Panc1 (cell line): ENCODE measurements around the gene CNOT6L. TPM values are rescaled to one million over a fixed set of nuclear protein-coding genes. Genes with fewer than 3 reads are reported as not detected.
"Not testable (repeated sequence)": the region's sequence is repeated elsewhere in the genome, so short reads cannot be mapped to it uniquely, and the experiment has no call there.

Experiments used
- ATAC-seq: fragments of 200-7000 bp; cut with Tn5 transposase; 2 replicates; pipeline ENCODE4 v1.9.1; 2020; ENCODE audit warnings: mild to moderate bottlenecking, moderate library complexity
- BruUV-seq: library from RNA; stranded (reverse); fragments of 400-500 nt; replicated peaks from 2 replicates; lab custom pipeline; 2021; lab: Mats Ljungman, UMichigan
- CTCF ChIA-PET: fragments of 300-600 bp; sonication (Branson Sonifier 250); formaldehyde crosslinking; loops from one replicate; lab custom pipeline; 2022; ENCODE audit warnings: antibody characterized with exemption; lab: Charles Lee
- POLR2A ChIA-PET: fragments of 300-600 bp; sonication (Branson Sonifier 250); formaldehyde crosslinking; loops from one replicate; lab custom pipeline; 2022; ENCODE audit warnings: antibody characterized with exemption; lab: Charles Lee
- DNase-seq: peaks from one replicate; pipeline ENCODE4 v3.0.0-alpha.2; 2010; ENCODE audit warnings: low read depth, low spot score
- H3K27ac ChIP-seq: 2 replicates; pipeline ENCODE4 v1.5.1; 2011; ENCODE audit warnings: mild to moderate bottlenecking, low read length, inconsistent platforms
- H3K27me3 ChIP-seq: fragments of 200-500 bp; sonication (Bioruptor generic); 2 replicates; pipeline ENCODE4 v1.6.0; 2014; ENCODE audit warnings: low read length, inconsistent platforms; ENCODE audit not compliant: control insufficient read depth, insufficient read depth
- H3K36me3 ChIP-seq: fragments of 200-500 bp; sonication (Bioruptor generic); 2 replicates; pipeline ENCODE4 v1.5.1; 2014; ENCODE audit warnings: inconsistent platforms, mild to moderate bottlenecking, low read length, moderate library complexity; ENCODE audit not compliant: control insufficient read depth, insufficient read depth
- H3K4me1 ChIP-seq: 2 replicates; pipeline ENCODE4 v1.5.1; 2011; ENCODE audit warnings: inconsistent platforms, mild to moderate bottlenecking, low read length, moderate library complexity; ENCODE audit not compliant: control insufficient read depth, insufficient read depth
- H3K4me3 ChIP-seq, 2 experiments: 2 replicates each; pipeline ENCODE4 v1.5.1; 2011 to 2012; ENCODE audit warnings: low read depth in 2 of 2, low read length in 2 of 2, mild to moderate bottlenecking in 2 of 2, inconsistent platforms in 1 of 2, moderate library complexity in 1 of 2
- H3K9me3 ChIP-seq: fragments of 200-500 bp; sonication (Bioruptor generic); 2 replicates; pipeline ENCODE4 v1.5.1; 2014; ENCODE audit warnings: low read depth, mild to moderate bottlenecking, inconsistent platforms, low read length, moderate library complexity; ENCODE audit not compliant: control insufficient read depth, insufficient read depth
- CTCF ChIP-seq: fragments of 450-650 bp; IDR thresholded peaks from 2 replicates; pipeline ENCODE4 v1.5.1; 2017; ENCODE audit warnings: mild to moderate bottlenecking
- POLR2AphosphoS5 ChIP-seq: IDR thresholded peaks from 2 replicates; pipeline ENCODE4 v1.6.1; 2012; ENCODE audit warnings: mild to moderate bottlenecking, low read depth, low read length, moderate library complexity
- REST ChIP-seq, 2 experiments: IDR thresholded peaks; 2 replicates each; pipeline ENCODE4 v1.6.1; 2011 to 2012; ENCODE audit warnings: low read depth in 2 of 2, control low read depth in 1 of 2, low read length in 1 of 2, mild to moderate bottlenecking in 1 of 2, moderate library complexity in 1 of 2; ENCODE audit not compliant: insufficient read depth in 1 of 2
- SIN3A ChIP-seq: IDR thresholded peaks from 2 replicates; pipeline ENCODE4 v1.6.1; 2012; ENCODE audit warnings: low read depth, mild to moderate bottlenecking, low read length, moderate library complexity, borderline replicate concordance; ENCODE audit not compliant: insufficient read depth
- TCF7L2 ChIP-seq: IDR thresholded peaks from 2 replicates; pipeline ENCODE4 v1.6.1; 2011; ENCODE audit warnings: mild to moderate bottlenecking, low read depth, low read length, inconsistent platforms
- in situ Hi-C: cut with HindIII; loops from 2 replicates; pipeline ENCODE4 v1.10.0; 2016; ENCODE audit warnings: low sequenced_read_pairs, low pct_unique_long_range_greater_than_20kb
- intact Hi-C: fragments of 100-400 bp; cut with micrococcal nuclease; formaldehyde crosslinking; loops from one replicate; pipeline ENCODE4 v1.10.0; 2022; ENCODE audit not compliant: unreplicated experiment
- total RNA-seq: library from RNA; stranded (reverse); gene quantifications from one replicate; pipeline ENCODE4 v1.2.1, GENCODE V29; 2021; ENCODE audit not compliant: unreplicated experiment

Gene CNOT6L
- total RNA-seq, 1 experiment from 2014 or later, result 18.3 TPM

GRCh38 chr4:77721073-77721472 is 98.1 kb downstream of the CNOT6L start:
- ChIA-PET CTCF (no interaction called here), POLR2A (no interaction called here)
- no peak overlapping the region for H3K27ac ChIP-seq
- no peak overlapping the region for H3K4me3 ChIP-seq
- ATAC-seq (no peak), DNase-seq (no peak)
- TF ChIP-seq CTCF (no peak), POLR2AphosphoS5 (no peak), TCF7L2 (no peak), REST (IDR thresholded peaks at IDR 0.05; ENCODE audit: insufficient read depth in 1 of 2, low read depth in 2 of 2, low read length in 1 of 2) (no peak)
- no peaks in the 10 kb centered on the region for H3K27me3 ChIP-seq
- H3K36me3 ChIP-seq, result no peaks in the 10 kb centered on the region; the same call in 1 of the 2 replicates
- in situ Hi-C loops, result no loop called here
- no peaks in the 10 kb centered on the region for H3K4me1 ChIP-seq
- no TSS peak for BruUV-seq
- H3K9me3 ChIP-seq, result no peaks in the 10 kb centered on the region
- intact Hi-C loops, result no loop called here

- H3K4me1 ChIP-seq, POLR2A ChIA-PET, ATAC-seq, BruUV-seq, DNase-seq, intact Hi-C loops, H3K9me3 ChIP-seq, H3K27me3 ChIP-seq, H3K36me3 ChIP-seq, in situ Hi-C loops, CTCF ChIA-PET, H3K4me3 ChIP-seq, H3K27ac ChIP-seq: not testable (repeated sequence)
Observed at GRCh38 chr4:77718500-77718899, 100.7 kb downstream of the CNOT6L start.

- H3K9me3 ChIP-seq, result no peaks in the 10 kb centered on the region
- TF ChIP-seq POLR2AphosphoS5, result no peak
- TF ChIP-seq SIN3A, result no peak
- TF ChIP-seq REST (IDR thresholded peaks at IDR 0.05; ENCODE audit: insufficient read depth in 1 of 2, low read depth in 2 of 2, low read length in 1 of 2), result no peak
- TF ChIP-seq TCF7L2, result no peak
- no peak for TF ChIP-seq CTCF
- H3K27ac ChIP-seq, result no peak overlapping the region
- in situ Hi-C loops, result no loop called here
- no peak overlapping the region for H3K4me3 ChIP-seq
- no peaks in the 10 kb centered on the region for H3K27me3 ChIP-seq
- POLR2A ChIA-PET, result no interaction called here
- H3K36me3 ChIP-seq, result no peaks in the 10 kb centered on the region
- CTCF ChIA-PET, result no interaction called here
- ATAC-seq, result no peak
- H3K4me1 ChIP-seq, result no peaks in the 10 kb centered on the region
- intact Hi-C loops, result no loop called here
- no peak for DNase-seq
- BruUV-seq, result no TSS peak
Observed at GRCh38 chr4:77715414-77716290, 103.5 kb downstream of the CNOT6L start.
